ENCODE data around the gene PSME1.

DNA sequence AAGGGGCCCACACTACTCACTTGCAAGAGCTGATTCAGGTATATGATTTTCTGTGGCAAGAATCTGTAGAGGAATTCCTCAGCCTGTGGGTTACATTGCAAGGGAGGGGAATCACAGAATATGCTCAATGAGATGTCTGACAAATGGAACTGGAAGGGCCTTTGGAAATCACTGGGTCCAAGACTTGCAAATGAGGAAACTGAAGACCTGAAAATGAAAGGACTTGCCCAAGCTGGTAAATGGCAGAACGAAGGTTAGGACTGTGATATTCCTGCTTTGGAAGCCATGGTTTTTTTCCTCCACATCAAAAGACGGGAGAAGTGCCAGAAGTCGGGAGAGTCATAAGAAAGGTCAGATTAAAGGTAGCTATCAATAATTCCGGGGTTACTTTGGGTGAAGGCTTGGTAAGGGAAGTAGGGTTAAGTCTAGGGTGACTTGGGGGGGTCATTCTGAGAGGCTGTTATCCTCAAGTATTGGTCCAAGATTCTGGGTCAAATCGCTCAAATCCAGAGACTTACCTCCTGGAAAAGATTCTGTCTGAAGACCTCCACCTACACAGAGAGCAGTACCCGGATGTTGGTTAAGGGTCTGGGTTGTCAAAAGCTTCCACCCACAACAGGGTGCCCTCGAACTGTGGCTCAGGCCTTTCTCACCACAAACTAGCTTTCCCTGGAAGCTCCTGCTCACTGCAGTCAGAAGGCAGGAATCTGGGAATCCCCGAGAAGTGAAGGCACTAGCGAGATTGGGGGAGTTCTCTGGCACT is 9.9 kb downstream of the PSME1 start:
- TF ChIP-seq, protein P1, sequence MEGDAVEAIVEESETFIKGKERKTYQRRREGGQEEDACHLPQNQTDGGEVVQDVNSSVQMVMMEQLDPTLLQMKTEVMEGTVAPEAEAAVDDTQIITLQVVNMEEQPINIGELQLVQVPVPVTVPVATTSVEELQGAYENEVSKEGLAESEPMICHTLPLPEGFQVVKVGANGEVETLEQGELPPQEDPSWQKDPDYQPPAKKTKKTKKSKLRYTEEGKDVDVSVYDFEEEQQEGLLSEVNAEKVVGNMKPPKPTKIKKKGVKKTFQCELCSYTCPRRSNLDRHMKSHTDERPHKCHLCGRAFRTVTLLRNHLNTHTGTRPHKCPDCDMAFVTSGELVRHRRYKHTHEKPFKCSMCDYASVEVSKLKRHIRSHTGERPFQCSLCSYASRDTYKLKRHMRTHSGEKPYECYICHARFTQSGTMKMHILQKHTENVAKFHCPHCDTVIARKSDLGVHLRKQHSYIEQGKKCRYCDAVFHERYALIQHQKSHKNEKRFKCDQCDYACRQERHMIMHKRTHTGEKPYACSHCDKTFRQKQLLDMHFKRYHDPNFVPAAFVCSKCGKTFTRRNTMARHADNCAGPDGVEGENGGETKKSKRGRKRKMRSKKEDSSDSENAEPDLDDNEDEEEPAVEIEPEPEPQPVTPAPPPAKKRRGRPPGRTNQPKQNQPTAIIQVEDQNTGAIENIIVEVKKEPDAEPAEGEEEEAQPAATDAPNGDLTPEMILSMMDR (IDR thresholded peaks at IDR 0.05) = no peak
- TF ChIP-seq POLR2A (IDR thresholded peaks at IDR 0.05) = no peak
